HepG2 (cell line): ENCODE measurements around the gene ABCF1. TPM values are rescaled to one million over a fixed set of nuclear protein-coding genes. Genes with fewer than 3 reads are reported as not detected.

Experiments used
- CAMTA2 ChIP-seq: sonication (generic); formaldehyde crosslinking; IDR thresholded peaks from 2 replicates; pipeline ENCODE4 v1.4.0; 2020; ENCODE audit warnings: mild to moderate bottlenecking, missing genetic modification reagents, borderline replicate concordance
- IKZF4 ChIP-seq: sonication (generic); formaldehyde crosslinking; IDR thresholded peaks from 2 replicates; pipeline ENCODE4 v1.5.1; 2020; ENCODE audit warnings: borderline replicate concordance, mild to moderate bottlenecking, low read depth, missing genetic modification reagents; ENCODE audit errors: not compliant biosample characterization
- NFKB2 ChIP-seq: sonication (generic); formaldehyde crosslinking; IDR thresholded peaks from 2 replicates; pipeline ENCODE4 v1.4.0; 2020; ENCODE audit warnings: missing genetic modification reagents, borderline replicate concordance
- PAX8 ChIP-seq: sonication (generic); formaldehyde crosslinking; IDR thresholded peaks from 2 replicates; pipeline ENCODE4 v1.8.0; 2022; ENCODE audit warnings: mild to moderate bottlenecking, missing genetic modification reagents, borderline replicate concordance
- PLRG1 ChIP-seq: fragments of 450-650 bp; conservative IDR thresholded peaks from 2 replicates; pipeline ENCODE4 v1.6.1; 2016
- RNF2 ChIP-seq: fragments of 450-650 bp; conservative IDR thresholded peaks from 2 replicates; pipeline ENCODE4 v1.6.1; 2016; ENCODE audit warnings: low read depth
- SOX13 ChIP-seq, 3 experiments: fragments of 450-650 bp in 1 of 3; sonication (generic) in 1 of 3; formaldehyde crosslinking in 1 of 3; IDR thresholded peaks in 2 of 3; conservative IDR thresholded peaks in 1 of 3; 2 replicates each; pipeline versions ENCODE4 v1.5.0 to v1.6.1; 2016 to 2020; ENCODE audit warnings: antibody characterized with exemption in 1 of 3, mild to moderate bottlenecking in 1 of 3, missing compliant biosample characterization in 1 of 3, missing genetic modification reagents in 1 of 3, moderate library complexity in 1 of 3
- ZFP41 ChIP-seq: sonication (generic); formaldehyde crosslinking; IDR thresholded peaks from 2 replicates; pipeline ENCODE4 v1.4.0; 2020; ENCODE audit warnings: mild to moderate bottlenecking, missing genetic modification reagents, borderline replicate concordance
- ZKSCAN8 ChIP-seq: IDR thresholded peaks from 2 replicates; pipeline ENCODE4 v1.6.1; 2016; ENCODE audit warnings: borderline replicate concordance, missing genetic modification reagents, missing compliant biosample characterization
- ZNF12 ChIP-seq: sonication (generic); formaldehyde crosslinking; IDR thresholded peaks from 2 replicates; pipeline ENCODE4 v1.5.0; 2020; ENCODE audit warnings: missing genetic modification reagents
- ZNF136 ChIP-seq: sonication (generic); formaldehyde crosslinking; IDR thresholded peaks from 2 replicates; pipeline ENCODE4 v1.8.1; 2022; ENCODE audit warnings: low read depth, mild to moderate bottlenecking, moderate library complexity, missing genetic modification reagents
- ZNF451 ChIP-seq: sonication (generic); formaldehyde crosslinking; IDR thresholded peaks from 2 replicates; pipeline ENCODE4 v1.5.0; 2020; ENCODE audit warnings: mild to moderate bottlenecking, missing genetic modification reagents
- polyA plus RNA-seq, 8 experiments: library from polyadenylated mRNA; depleted of rRNA in 3 of 8; stranded (reverse) in 7 of 8; unstranded in 1 of 8; fragments of >200 nt; fragmentation: Illumina TruSeq in 4 of 8; extraction: Trizol in 4 of 8; gene quantifications; 2 replicates each; pipeline versions ENCODE4 v1.2.1 to v1.2.3, GENCODE V29; 2011 to 2016; ENCODE audit warnings: low read depth in 4 of 8, missing spikeins in 1 of 8, mixed read lengths in 1 of 8; ENCODE audit not compliant: insufficient read depth in 1 of 8
- total RNA-seq, 5 experiments: library from RNA; depleted of rRNA; stranded (reverse); fragments of >200 nt; fragmentation: Illumina TruSeq; extraction: Trizol; gene quantifications; 2 replicates each; pipeline ENCODE4 v1.2.3, GENCODE V29; 2016; ENCODE audit warnings: low read depth in 1 of 5
- TF ChIP-seq, protein P1 (sequence below): sonication (generic); formaldehyde crosslinking; IDR thresholded peaks from 2 replicates; pipeline ENCODE4 v1.4.0; 2020; ENCODE audit warnings: missing genetic modification reagents
- TF ChIP-seq, protein P2 (sequence below): sonication (generic); formaldehyde crosslinking; IDR thresholded peaks from 2 replicates; pipeline ENCODE4 v1.5.0; 2020; ENCODE audit warnings: mild to moderate bottlenecking, missing genetic modification reagents, borderline replicate concordance
- TF ChIP-seq, protein P3 (sequence below): sonication (generic); formaldehyde crosslinking; IDR thresholded peaks from 2 replicates; pipeline ENCODE4 v1.5.1; 2020; ENCODE audit warnings: mild to moderate bottlenecking, moderate library complexity, missing genetic modification reagents
- TF ChIP-seq, protein P4 (sequence below): sonication (generic); formaldehyde crosslinking; conservative IDR thresholded peaks from 2 replicates; pipeline ENCODE4 v1.4.0; 2020; ENCODE audit warnings: mild to moderate bottlenecking, missing genetic modification reagents, moderate library complexity

The ABCF1 gene
- total and polyA plus RNA-seq, 2 of the 13 experiments (the other 11 are each of a cell fraction or from before 2014, with no cell fraction given): 25.4 to 98.9 TPM

DNA sequence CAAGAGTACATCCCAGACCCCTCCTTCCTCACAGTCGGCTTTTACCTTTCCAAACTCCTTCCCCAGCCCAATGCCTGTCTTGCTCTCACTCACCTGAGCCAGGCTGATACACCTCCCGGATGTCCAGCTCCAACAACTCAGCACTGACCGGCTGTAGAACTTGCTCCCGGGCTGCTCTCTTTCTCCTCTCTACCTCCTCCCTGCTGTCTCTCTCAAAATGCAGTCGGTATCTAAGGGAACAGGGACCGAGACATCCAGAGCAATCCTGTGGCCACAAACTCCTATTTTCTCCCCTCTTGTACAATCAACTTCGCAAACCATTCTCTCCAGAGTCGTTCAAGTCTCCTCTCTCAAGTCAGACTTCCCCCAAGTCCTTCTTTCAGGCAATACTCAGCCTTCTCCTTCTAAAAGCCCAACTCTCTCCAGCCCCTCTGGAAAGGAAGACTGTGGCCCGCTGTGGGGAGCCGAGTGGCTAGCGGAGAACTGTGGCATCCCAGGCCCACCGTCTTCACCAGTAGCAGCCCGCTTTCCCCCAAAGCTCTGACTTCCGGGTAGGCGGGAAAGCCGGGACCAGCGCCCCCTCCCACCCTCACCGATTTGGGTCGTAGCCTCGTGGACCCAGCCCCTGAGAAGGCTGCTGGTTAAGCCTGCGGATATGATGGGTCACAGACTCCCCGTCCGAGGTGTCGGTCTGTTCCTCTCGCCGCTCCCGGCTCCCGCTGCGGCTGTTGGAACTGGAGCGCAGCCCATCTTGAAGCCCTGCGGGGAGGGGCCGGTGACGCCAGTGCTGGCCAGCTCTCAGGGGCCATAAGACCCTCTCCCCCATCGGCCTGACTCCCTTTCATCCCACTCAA is 16.1 kb upstream of the ABCF1 start (continued):
- TF ChIP-seq ZFP41 (CRISPR knock-in tag) (no peak), NFKB2 (no peak), ZNF12 (CRISPR knock-in tag) (no peak), ZNF451 (CRISPR knock-in tag) (peak; percentile 3; the same call in 1 of the 2 replicates), IKZF4 (CRISPR knock-in tag) (peak; percentile 37), CAMTA2 (CRISPR knock-in tag) (no peak), RNF2 (no peak), ZKSCAN8 (CRISPR knock-in tag) (no peak), PLRG1 (no peak), PAX8 (no peak), SOX13 (IDR thresholded peaks at IDR 0.05) (no peak), SOX13 (CRISPR knock-in tag; conservative IDR thresholded peaks at IDR 0.05 in 1 of 2, IDR thresholded peaks at IDR 0.05 in 1 of 2) (0 out of 4 replicates have a peak, but pooled peaks of 1 of the 2 experiments have one; percentile 4), ZNF136 (CRISPR knock-in tag) (no peak)
- TF ChIP-seq, protein P1, sequence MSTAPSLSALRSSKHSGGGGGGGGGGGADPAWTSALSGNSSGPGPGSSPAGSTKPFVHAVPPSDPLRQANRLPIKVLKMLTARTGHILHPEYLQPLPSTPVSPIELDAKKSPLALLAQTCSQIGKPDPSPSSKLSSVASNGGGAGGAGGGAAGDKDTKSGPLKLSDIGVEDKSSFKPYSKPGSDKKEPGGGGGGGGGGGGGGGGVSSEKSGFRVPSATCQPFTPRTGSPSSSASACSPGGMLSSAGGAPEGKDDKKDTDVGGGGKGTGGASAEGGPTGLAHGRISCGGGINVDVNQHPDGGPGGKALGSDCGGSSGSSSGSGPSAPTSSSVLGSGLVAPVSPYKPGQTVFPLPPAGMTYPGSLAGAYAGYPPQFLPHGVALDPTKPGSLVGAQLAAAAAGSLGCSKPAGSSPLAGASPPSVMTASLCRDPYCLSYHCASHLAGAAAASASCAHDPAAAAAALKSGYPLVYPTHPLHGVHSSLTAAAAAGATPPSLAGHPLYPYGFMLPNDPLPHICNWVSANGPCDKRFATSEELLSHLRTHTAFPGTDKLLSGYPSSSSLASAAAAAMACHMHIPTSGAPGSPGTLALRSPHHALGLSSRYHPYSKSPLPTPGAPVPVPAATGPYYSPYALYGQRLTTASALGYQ: no peak
- TF ChIP-seq, protein P2, sequence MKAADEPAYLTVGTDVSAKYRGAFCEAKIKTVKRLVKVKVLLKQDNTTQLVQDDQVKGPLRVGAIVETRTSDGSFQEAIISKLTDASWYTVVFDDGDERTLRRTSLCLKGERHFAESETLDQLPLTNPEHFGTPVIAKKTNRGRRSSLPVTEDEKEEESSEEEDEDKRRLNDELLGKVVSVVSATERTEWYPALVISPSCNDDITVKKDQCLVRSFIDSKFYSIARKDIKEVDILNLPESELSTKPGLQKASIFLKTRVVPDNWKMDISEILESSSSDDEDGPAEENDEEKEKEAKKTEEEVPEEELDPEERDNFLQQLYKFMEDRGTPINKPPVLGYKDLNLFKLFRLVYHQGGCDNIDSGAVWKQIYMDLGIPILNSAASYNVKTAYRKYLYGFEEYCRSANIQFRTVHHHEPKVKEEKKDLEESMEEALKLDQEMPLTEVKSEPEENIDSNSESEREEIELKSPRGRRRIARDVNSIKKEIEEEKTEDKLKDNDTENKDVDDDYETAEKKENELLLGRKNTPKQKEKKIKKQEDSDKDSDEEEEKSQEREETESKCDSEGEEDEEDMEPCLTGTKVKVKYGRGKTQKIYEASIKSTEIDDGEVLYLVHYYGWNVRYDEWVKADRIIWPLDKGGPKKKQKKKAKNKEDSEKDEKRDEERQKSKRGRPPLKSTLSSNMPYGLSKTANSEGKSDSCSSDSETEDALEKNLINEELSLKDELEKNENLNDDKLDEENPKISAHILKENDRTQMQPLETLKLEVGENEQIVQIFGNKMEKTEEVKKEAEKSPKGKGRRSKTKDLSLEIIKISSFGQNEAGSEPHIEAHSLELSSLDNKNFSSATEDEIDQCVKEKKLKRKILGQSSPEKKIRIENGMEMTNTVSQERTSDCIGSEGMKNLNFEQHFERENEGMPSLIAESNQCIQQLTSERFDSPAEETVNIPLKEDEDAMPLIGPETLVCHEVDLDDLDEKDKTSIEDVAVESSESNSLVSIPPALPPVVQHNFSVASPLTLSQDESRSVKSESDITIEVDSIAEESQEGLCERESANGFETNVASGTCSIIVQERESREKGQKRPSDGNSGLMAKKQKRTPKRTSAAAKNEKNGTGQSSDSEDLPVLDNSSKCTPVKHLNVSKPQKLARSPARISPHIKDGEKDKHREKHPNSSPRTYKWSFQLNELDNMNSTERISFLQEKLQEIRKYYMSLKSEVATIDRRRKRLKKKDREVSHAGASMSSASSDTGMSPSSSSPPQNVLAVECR: no peak; the same call in 1 of the 2 replicates
- TF ChIP-seq, protein P3, sequence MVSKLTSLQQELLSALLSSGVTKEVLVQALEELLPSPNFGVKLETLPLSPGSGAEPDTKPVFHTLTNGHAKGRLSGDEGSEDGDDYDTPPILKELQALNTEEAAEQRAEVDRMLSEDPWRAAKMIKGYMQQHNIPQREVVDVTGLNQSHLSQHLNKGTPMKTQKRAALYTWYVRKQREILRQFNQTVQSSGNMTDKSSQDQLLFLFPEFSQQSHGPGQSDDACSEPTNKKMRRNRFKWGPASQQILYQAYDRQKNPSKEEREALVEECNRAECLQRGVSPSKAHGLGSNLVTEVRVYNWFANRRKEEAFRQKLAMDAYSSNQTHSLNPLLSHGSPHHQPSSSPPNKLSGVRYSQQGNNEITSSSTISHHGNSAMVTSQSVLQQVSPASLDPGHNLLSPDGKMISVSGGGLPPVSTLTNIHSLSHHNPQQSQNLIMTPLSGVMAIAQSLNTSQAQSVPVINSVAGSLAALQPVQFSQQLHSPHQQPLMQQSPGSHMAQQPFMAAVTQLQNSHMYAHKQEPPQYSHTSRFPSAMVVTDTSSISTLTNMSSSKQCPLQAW (CRISPR knock-in tag): peak; percentile 24; the same call in 1 of the 2 replicates
- TF ChIP-seq, protein P4, sequence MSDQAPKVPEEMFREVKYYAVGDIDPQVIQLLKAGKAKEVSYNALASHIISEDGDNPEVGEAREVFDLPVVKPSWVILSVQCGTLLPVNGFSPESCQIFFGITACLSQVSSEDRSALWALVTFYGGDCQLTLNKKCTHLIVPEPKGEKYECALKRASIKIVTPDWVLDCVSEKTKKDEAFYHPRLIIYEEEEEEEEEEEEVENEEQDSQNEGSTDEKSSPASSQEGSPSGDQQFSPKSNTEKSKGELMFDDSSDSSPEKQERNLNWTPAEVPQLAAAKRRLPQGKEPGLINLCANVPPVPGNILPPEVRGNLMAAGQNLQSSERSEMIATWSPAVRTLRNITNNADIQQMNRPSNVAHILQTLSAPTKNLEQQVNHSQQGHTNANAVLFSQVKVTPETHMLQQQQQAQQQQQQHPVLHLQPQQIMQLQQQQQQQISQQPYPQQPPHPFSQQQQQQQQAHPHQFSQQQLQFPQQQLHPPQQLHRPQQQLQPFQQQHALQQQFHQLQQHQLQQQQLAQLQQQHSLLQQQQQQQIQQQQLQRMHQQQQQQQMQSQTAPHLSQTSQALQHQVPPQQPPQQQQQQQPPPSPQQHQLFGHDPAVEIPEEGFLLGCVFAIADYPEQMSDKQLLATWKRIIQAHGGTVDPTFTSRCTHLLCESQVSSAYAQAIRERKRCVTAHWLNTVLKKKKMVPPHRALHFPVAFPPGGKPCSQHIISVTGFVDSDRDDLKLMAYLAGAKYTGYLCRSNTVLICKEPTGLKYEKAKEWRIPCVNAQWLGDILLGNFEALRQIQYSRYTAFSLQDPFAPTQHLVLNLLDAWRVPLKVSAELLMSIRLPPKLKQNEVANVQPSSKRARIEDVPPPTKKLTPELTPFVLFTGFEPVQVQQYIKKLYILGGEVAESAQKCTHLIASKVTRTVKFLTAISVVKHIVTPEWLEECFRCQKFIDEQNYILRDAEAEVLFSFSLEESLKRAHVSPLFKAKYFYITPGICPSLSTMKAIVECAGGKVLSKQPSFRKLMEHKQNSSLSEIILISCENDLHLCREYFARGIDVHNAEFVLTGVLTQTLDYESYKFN (CRISPR knock-in tag): no peak
